ENCODE measurements around the gene CCDC187.

GRCh38 chr9:136278894-136279293 is 25.0 kb downstream of the CCDC187 start:
- TF ChIP-seq, protein P1, sequence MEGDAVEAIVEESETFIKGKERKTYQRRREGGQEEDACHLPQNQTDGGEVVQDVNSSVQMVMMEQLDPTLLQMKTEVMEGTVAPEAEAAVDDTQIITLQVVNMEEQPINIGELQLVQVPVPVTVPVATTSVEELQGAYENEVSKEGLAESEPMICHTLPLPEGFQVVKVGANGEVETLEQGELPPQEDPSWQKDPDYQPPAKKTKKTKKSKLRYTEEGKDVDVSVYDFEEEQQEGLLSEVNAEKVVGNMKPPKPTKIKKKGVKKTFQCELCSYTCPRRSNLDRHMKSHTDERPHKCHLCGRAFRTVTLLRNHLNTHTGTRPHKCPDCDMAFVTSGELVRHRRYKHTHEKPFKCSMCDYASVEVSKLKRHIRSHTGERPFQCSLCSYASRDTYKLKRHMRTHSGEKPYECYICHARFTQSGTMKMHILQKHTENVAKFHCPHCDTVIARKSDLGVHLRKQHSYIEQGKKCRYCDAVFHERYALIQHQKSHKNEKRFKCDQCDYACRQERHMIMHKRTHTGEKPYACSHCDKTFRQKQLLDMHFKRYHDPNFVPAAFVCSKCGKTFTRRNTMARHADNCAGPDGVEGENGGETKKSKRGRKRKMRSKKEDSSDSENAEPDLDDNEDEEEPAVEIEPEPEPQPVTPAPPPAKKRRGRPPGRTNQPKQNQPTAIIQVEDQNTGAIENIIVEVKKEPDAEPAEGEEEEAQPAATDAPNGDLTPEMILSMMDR (conservative IDR thresholded peaks at IDR 0.05; ENCODE audit: low read depth, low read length), result no peak
- TF ChIP-seq SMC3 (IDR thresholded peaks at IDR 0.05; ENCODE audit: low read depth, low read length) (no peak), MAFK (IDR thresholded peaks at IDR 0.05; ENCODE audit: low read depth, low read length) (no peak), RCOR1 (IDR thresholded peaks at IDR 0.05; ENCODE audit: insufficient replicate concordance, low read length) (no peak), RAD21 (IDR thresholded peaks at IDR 0.05; ENCODE audit: low read length) (no peak), ELK1 (IDR thresholded peaks at IDR 0.05; ENCODE audit: borderline replicate concordance, low read depth, low read length) (no peak), MXI1 (IDR thresholded peaks at IDR 0.05; ENCODE audit: borderline replicate concordance, low read depth, low read length) (no peak)
